ENCODE data around the gene PIGM.

The PIGM gene

DNA sequence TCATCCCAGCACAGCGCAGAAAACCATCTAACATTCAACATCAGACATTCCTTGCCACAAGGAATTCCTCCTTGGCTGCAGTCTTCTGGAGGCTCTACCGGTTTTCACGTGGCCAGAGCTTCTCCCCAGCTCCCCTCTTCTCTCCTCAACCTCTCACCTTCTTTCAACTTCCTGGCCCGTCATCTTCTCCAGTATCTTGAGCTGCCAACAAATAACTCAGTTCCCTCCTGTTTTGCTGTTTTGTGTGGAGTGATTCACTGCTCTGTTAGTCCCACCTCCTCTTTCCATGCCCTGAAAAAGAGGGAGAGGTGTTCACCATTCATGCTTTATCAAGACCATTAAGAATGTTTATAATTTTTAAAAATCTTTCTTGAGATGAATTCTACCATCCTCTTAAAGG, 32.6 kb downstream of the PIGM start:
- H3K79me2 ChIP-seq (ENCODE audit: insufficient read depth, low read length) = no peaks in the 10 kb centered on the region
- H3K27me3 ChIP-seq (ENCODE audit: insufficient read depth, low read length, poor library complexity) = peaks cover 18% of the 10 kb centered on the region
- H3K4me2 ChIP-seq (ENCODE audit: insufficient read depth, low read length) = no peak overlapping the region
- H3K27ac ChIP-seq (ENCODE audit: low read length) = no peak overlapping the region
- no peaks in the 10 kb centered on the region for H3K4me1 ChIP-seq (ENCODE audit: insufficient read depth, low read length)
- DNase-seq (no peak), ATAC-seq (ENCODE audit: insufficient read depth, low read depth) (no peak)
- no peaks in the 10 kb centered on the region for H4K20me1 ChIP-seq (ENCODE audit: insufficient read depth, low read length)
- H3K9me3 ChIP-seq (ENCODE audit: insufficient read depth, low read length, severe bottlenecking) = no peaks in the 10 kb centered on the region
- TF ChIP-seq, protein P1, sequence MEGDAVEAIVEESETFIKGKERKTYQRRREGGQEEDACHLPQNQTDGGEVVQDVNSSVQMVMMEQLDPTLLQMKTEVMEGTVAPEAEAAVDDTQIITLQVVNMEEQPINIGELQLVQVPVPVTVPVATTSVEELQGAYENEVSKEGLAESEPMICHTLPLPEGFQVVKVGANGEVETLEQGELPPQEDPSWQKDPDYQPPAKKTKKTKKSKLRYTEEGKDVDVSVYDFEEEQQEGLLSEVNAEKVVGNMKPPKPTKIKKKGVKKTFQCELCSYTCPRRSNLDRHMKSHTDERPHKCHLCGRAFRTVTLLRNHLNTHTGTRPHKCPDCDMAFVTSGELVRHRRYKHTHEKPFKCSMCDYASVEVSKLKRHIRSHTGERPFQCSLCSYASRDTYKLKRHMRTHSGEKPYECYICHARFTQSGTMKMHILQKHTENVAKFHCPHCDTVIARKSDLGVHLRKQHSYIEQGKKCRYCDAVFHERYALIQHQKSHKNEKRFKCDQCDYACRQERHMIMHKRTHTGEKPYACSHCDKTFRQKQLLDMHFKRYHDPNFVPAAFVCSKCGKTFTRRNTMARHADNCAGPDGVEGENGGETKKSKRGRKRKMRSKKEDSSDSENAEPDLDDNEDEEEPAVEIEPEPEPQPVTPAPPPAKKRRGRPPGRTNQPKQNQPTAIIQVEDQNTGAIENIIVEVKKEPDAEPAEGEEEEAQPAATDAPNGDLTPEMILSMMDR (IDR thresholded peaks at IDR 0.05; ENCODE audit: borderline replicate concordance, extremely low read depth, low read length, poor library complexity, severe bottlenecking) = no peak
- no peak for TF ChIP-seq EZH2 (IDR thresholded peaks at IDR 0.05; ENCODE audit: borderline replicate concordance, low read depth, low read length, severe bottlenecking)
- no peak overlapping the region for H2AFZ ChIP-seq (ENCODE audit: low read depth, low read length)
- H3K9ac ChIP-seq (ENCODE audit: low read depth, low read length) = no peak overlapping the region
- no peak overlapping the region for H3K4me3 ChIP-seq (ENCODE audit: low read depth in 1 of 2, low read length in 2 of 2)
- H3K36me3 ChIP-seq (ENCODE audit: insufficient read depth, low read length) = no peaks in the 10 kb centered on the region

DNA sequence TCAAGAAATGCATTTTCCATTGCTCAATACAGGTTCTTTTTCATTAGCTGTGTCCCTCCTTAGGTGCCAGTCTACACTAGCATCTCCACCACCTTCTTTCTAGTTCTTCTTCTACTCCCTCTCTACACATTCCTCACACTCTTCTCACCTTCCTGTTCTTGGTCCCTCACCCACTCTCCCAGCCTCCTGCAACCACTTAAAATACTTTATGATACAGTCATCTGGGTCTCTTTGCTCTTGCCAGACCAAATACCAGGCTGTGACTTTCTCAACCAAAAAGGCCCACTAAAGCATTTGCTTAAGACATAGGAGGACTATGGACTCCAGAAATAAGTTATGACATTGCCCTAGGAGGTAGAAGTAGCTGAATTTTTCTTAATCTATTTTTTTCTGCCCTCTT, 35.1 kb downstream of the PIGM start:
- no peaks in the 10 kb centered on the region for H3K36me3 ChIP-seq (ENCODE audit: insufficient read depth, low read length)
- DNase-seq = no peak
- no peak for TF ChIP-seq EZH2 (IDR thresholded peaks at IDR 0.05; ENCODE audit: borderline replicate concordance, low read depth, low read length, severe bottlenecking)
- TF ChIP-seq, protein P1 (IDR thresholded peaks at IDR 0.05; ENCODE audit: borderline replicate concordance, extremely low read depth, low read length, poor library complexity, severe bottlenecking) = no peak
- H3K27ac ChIP-seq (ENCODE audit: low read length) = no peak overlapping the region
- H3K9me3 ChIP-seq (ENCODE audit: insufficient read depth, low read length, severe bottlenecking) = no peaks in the 10 kb centered on the region
- H2AFZ ChIP-seq (ENCODE audit: low read depth, low read length) = no peak overlapping the region
- peaks cover 15% of the 10 kb centered on the region for H3K27me3 ChIP-seq (ENCODE audit: insufficient read depth, low read length, poor library complexity)
- no peak overlapping the region for H3K4me2 ChIP-seq (ENCODE audit: insufficient read depth, low read length)
- H3K9ac ChIP-seq (ENCODE audit: low read depth, low read length) = no peak overlapping the region
- no peaks in the 10 kb centered on the region for H3K4me1 ChIP-seq (ENCODE audit: insufficient read depth, low read length)
- H3K79me2 ChIP-seq (ENCODE audit: insufficient read depth, low read length) = no peaks in the 10 kb centered on the region
- no peaks in the 10 kb centered on the region for H4K20me1 ChIP-seq (ENCODE audit: insufficient read depth, low read length)
- H3K4me3 ChIP-seq (ENCODE audit: low read depth in 1 of 2, low read length in 2 of 2) = no peak overlapping the region
- ATAC-seq (ENCODE audit: insufficient read depth, low read depth) = no peak

DNA sequence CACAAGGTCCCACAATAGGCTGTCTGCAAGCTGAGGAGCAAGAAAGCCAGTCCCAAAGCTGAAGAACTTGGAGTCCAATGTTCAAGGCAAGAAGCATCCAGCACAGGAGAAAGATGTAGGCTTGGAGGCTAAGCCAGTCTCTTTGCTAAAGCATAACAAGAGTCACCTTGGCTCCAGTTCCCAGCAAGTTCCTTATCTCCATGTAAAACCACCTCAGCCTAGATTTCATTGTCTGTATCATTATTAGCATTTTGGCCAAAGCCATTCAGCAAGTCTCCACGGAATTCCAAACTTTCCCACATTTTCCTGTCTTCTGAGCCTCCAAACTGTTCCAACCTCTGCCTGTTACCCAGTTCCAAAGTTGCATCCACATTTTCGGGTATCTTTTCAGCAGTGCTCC, 36.9 kb downstream of the PIGM start:
- H3K36me3 ChIP-seq (ENCODE audit: insufficient read depth, low read length) = no peaks in the 10 kb centered on the region
- H4K20me1 ChIP-seq (ENCODE audit: insufficient read depth, low read length) = no peaks in the 10 kb centered on the region
- peaks cover 12% of the 10 kb centered on the region for H3K27me3 ChIP-seq (ENCODE audit: insufficient read depth, low read length, poor library complexity)
- H3K9me3 ChIP-seq (ENCODE audit: insufficient read depth, low read length, severe bottlenecking) = no peaks in the 10 kb centered on the region
- H2AFZ ChIP-seq (ENCODE audit: low read depth, low read length) = no peak overlapping the region
- H3K4me1 ChIP-seq (ENCODE audit: insufficient read depth, low read length) = no peaks in the 10 kb centered on the region
- DNase-seq (no peak), ATAC-seq (ENCODE audit: insufficient read depth, low read depth) (no peak)
- no peaks in the 10 kb centered on the region for H3K79me2 ChIP-seq (ENCODE audit: insufficient read depth, low read length)
- H3K4me3 ChIP-seq (ENCODE audit: low read depth in 1 of 2, low read length in 2 of 2) = no peak overlapping the region
- no peak overlapping the region for H3K4me2 ChIP-seq (ENCODE audit: insufficient read depth, low read length)
- no peak overlapping the region for H3K9ac ChIP-seq (ENCODE audit: low read depth, low read length)
- TF ChIP-seq, protein P1 (IDR thresholded peaks at IDR 0.05; ENCODE audit: borderline replicate concordance, extremely low read depth, low read length, poor library complexity, severe bottlenecking) = no peak
- TF ChIP-seq EZH2 (IDR thresholded peaks at IDR 0.05; ENCODE audit: borderline replicate concordance, low read depth, low read length, severe bottlenecking) = no peak
- no peak overlapping the region for H3K27ac ChIP-seq (ENCODE audit: low read length)

DNA sequence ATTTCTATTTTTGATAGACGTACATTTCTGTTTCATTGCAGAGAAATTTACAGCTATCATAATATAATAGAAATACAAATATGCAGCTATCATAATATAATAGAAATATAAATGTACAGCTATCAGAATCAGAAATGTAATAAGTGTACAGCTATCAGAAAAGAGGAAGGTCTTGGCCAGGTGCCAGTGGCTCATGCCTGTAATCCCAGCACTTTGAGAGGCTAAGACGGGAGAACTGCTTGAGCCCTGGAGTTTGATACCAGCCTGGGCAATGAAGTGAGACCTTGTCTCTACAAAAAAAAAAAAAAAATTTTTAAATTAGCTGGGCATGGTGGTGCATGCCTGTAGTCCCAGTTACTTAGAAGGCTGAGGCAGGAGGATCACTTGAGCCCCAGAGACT, 37.9 kb downstream of the PIGM start:
- peaks cover 14% of the 10 kb centered on the region for H3K27me3 ChIP-seq (ENCODE audit: insufficient read depth, low read length, poor library complexity)
- no peak overlapping the region for H3K4me2 ChIP-seq (ENCODE audit: insufficient read depth, low read length)
- no peaks in the 10 kb centered on the region for H3K9me3 ChIP-seq (ENCODE audit: insufficient read depth, low read length, severe bottlenecking)
- H3K27ac ChIP-seq (ENCODE audit: low read length) = no peak overlapping the region
- H2AFZ ChIP-seq (ENCODE audit: low read depth, low read length) = no peak overlapping the region
- no peak overlapping the region for H3K4me3 ChIP-seq (ENCODE audit: low read depth in 1 of 2, low read length in 2 of 2)
- H4K20me1 ChIP-seq (ENCODE audit: insufficient read depth, low read length) = no peaks in the 10 kb centered on the region
- TF ChIP-seq, protein P1 (IDR thresholded peaks at IDR 0.05; ENCODE audit: borderline replicate concordance, extremely low read depth, low read length, poor library complexity, severe bottlenecking) = no peak
- no peak for TF ChIP-seq EZH2 (IDR thresholded peaks at IDR 0.05; ENCODE audit: borderline replicate concordance, low read depth, low read length, severe bottlenecking)
- no peaks in the 10 kb centered on the region for H3K36me3 ChIP-seq (ENCODE audit: insufficient read depth, low read length)
- no peak for ATAC-seq (ENCODE audit: insufficient read depth, low read depth)
- no peaks in the 10 kb centered on the region for H3K4me1 ChIP-seq (ENCODE audit: insufficient read depth, low read length)
- DNase-seq = no peak
- H3K9ac ChIP-seq (ENCODE audit: low read depth, low read length) = no peak overlapping the region
- no peaks in the 10 kb centered on the region for H3K79me2 ChIP-seq (ENCODE audit: insufficient read depth, low read length)

All from DND-41 (cell line).